Gastrocnemius medialis (tissue), 4 donors: ENCODE measurements around the gene CASKIN2. TPM values are rescaled to one million over a fixed set of nuclear protein-coding genes. Genes with fewer than 3 reads are reported as not detected.

Source experiments
- ATAC-seq, 2 donors: fragments of 150-250 bp; one replicate each; pipeline ENCODE4 v1.9.1; 2016
- DNase-seq, 2 donors: peaks; one replicate each; pipeline ENCODE4 v3.0.0-alpha.2; 2019
- H3K27ac ChIP-seq, 4 donors: fragments of 200-600 bp; sonication (generic); 1 replicate in 1 of 4; 2 replicates in 3 of 4; pipeline ENCODE4 v1.5.1; 2016 to 2018; ENCODE audit warnings: mild to moderate bottlenecking in 2 of 4, moderate library complexity in 1 of 4
- H3K27me3 ChIP-seq, 3 donors: fragments of 200-600 bp; sonication (generic) in 2 of 3; 1 replicate in 1 of 3; 2 replicates in 2 of 3; pipeline versions ENCODE4 v1.5.1 to v1.6.0; 2016 to 2019; ENCODE audit warnings: mild to moderate bottlenecking in 1 of 3, moderate library complexity in 1 of 3
- H3K36me3 ChIP-seq, 2 donors: fragments of 200-600 bp; sonication (generic) in 1 of 2; one replicate each; pipeline ENCODE4 v1.5.1; 2017 to 2018
- H3K4me1 ChIP-seq, 2 donors: fragments of 200-600 bp; sonication (generic) in 1 of 2; one replicate each; pipeline ENCODE4 v1.5.1; 2016 to 2017; ENCODE audit warnings: mild to moderate bottlenecking in 2 of 2
- H3K4me3 ChIP-seq, 4 donors: fragments of 200-600 bp; sonication (generic) in 3 of 4; 1 replicate in 1 of 4; 2 replicates in 3 of 4; pipeline ENCODE4 v1.5.1; 2016 to 2019; ENCODE audit warnings: mild to moderate bottlenecking in 2 of 4
- H3K9me3 ChIP-seq, 3 donors: fragments of 200-600 bp; sonication (generic) in 2 of 3; 1 replicate in 1 of 3; 2 replicates in 2 of 3; pipeline ENCODE4 v1.5.1; 2016 to 2019
- CTCF ChIP-seq, 5 experiments: fragments of 450-650 bp in 3 of 5; fragments of 200-600 bp in 2 of 5; sonication (generic) in 2 of 5; IDR thresholded peaks in 4 of 5; conservative IDR thresholded peaks in 1 of 5; 1 replicate in 4 of 5; 2 replicates in 1 of 5; pipeline ENCODE4 v1.5.1; 2016 to 2019; ENCODE audit warnings: antibody characterized with exemption in 5 of 5, mild to moderate bottlenecking in 3 of 5, moderate library complexity in 3 of 5
- POLR2A ChIP-seq, 2 donors: fragments of 450-650 bp; IDR thresholded peaks; one replicate each; pipeline ENCODE4 v1.6.1; 2017; ENCODE audit warnings: antibody characterized with exemption in 2 of 2, mild to moderate bottlenecking in 2 of 2, moderate library complexity in 2 of 2
- in situ Hi-C, 4 donors: fragments of 200-750 bp; cut with MboI; loops; one replicate each; pipeline versions ENCODE4 v1.15.0 to v1.8.0; 2017; ENCODE audit warnings: low sequenced_read_pairs in 4 of 4
- intact Hi-C: fragments of 100-400 bp; cut with DNase I; formaldehyde crosslinking; loops from one replicate; pipeline ENCODE4 v1.15.1; 2023; ENCODE audit warnings: low total_unique reads
- total RNA-seq, 4 donors: library from RNA; depleted of rRNA; stranded (reverse); fragments of >200 nt; gene quantifications; one replicate each; pipeline versions ENCODE4 v1.1.0 to v1.2.3, GENCODE V29; 2016

The CASKIN2 gene
- total RNA-seq, 4 donors from 2014 or later, result 11.3 to 24.1 (median 16.8) TPM

DNA sequence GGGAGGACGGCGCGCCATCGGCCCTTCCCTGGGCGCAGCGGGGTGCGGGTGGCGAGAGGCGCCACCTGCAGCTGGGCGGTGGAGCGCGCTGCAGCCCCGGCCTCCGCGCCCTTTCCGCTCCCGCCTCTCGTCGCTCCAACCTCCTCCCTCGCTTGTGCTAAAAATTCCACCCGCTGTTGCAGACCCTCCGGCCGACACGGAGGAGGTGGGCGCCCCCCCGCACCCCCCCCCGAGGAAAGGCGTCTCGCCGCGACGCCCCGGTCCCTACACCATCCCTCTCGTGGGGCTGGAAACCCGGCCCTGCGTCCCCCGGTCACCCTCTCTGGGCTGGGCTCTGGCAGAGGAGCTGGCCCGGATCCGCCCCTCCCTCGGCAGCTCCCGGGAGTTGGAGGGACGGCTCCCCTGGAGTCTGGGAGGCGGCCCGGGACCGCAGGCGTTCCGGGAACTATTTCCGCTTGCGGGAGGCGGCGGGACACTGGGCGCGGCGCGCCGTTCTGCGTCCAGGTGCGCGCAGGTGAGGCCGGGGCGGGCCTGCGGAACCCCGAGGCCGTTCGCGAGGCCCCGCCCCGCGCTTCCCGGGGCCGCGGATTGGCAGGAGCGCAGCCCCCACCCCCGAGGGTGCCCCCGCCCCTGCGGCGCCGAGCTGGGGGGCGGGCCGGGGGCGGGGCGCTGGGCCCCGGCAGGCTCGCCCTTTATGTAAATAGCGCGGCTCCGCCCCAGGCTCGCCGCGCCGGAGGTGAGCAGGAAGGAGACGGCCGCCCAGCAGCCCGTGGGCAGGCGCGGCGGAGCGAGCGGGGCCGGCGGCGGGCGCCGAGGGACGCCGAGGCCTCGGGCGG, 9.9 kb upstream of the CASKIN2 start, which contains the start of gene LLGL2:
Gene LLGL2, plus strand, starts transcription at position 728 of the 836 bp plus-strand sequence. CDS start 17,730 bp downstream, outside the sequence.
- Histone ChIP-seq H3K36me3 (no peaks in the 10 kb centered on the region), H3K9me3 (no peaks in the 10 kb centered on the region), H3K27ac (peak within 1 kb of the TSS; percentile 31 to 59 (median 48)), H3K4me1 (peaks cover 5 to 9% of the 10 kb centered on the region in 2 donors), H3K27me3 (peaks cover 8 to 17% (median 12%) of the 10 kb centered on the region in 3 donors), H3K4me3 (peak within 1 kb of the TSS; percentile 64 to 95 (median 70))
- ATAC-seq (peak; percentile 79 to 84), DNase-seq (peak in 1 of 2 donors; percentile 48)
- in situ Hi-C loops (loop anchor here in 3 of 4 donors (25.0 kb wide), 1 partner anchor 213 kb away; no protein-coding TSS in a partner anchor), intact Hi-C loops (loop anchor here (1.0 to 2.0 kb wide), 2 partner anchors 9 to 98 kb away; partner anchors contain the start of gene TSEN54)
- peak in 4 of 5 experiments; percentile 41 to 63 (median 52) for TF ChIP-seq CTCF (IDR thresholded peaks at IDR 0.05 in 4 of 5, conservative IDR thresholded peaks at IDR 0.05 in 1 of 5)
- TF ChIP-seq POLR2A (IDR thresholded peaks at IDR 0.05), result peak in 1 of 2 donors; percentile 46

GRCh38 chr17:75524269-75524969, 9.1 kb upstream of the CASKIN2 start:
- no peak for DNase-seq
- intact Hi-C loops, result loop anchor here (2.0 kb wide), 1 partner anchor 98 kb away; no protein-coding TSS in a partner anchor
- ATAC-seq, result no peak

DNA sequence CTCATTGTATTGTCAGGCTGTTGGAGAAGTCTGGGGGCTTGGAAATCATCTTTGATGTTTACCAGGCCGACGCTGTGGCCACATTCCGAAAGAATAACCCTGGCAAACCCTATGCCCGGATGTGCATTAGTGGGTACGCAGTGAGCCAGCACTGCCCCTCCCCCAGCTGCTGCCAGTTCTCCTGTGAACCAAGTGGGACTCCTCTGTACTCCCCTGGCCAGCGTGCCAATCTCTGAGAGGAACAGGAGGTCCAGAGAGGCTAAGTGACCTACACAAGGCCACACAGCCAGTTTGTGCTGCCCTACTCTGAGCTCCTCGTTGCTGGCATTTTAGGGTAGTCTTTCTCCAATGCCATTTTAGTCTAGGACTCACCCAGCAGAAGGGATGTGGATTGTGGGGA, 8.3 kb upstream of the CASKIN2 start:
- Histone ChIP-seq H3K27me3 (peaks cover 8 to 17% (median 12%) of the 10 kb centered on the region in 3 donors), H3K9me3 (no peaks in the 10 kb centered on the region), H3K36me3 (peaks cover 0 to 2% of the 10 kb centered on the region in 2 donors), H3K4me1 (peaks cover 5 to 9% of the 10 kb centered on the region in 2 donors), H3K4me3 (no peak overlapping the region), H3K27ac (no peak overlapping the region)
- intact Hi-C loops, result loop anchor here (2.0 kb wide), 1 partner anchor 97 kb away; no protein-coding TSS in a partner anchor
- TF ChIP-seq POLR2A (IDR thresholded peaks at IDR 0.05) (no peak), CTCF (IDR thresholded peaks at IDR 0.05 in 4 of 5, conservative IDR thresholded peaks at IDR 0.05 in 1 of 5) (no peak)
- no peak for DNase-seq
- ATAC-seq, result no peak
- in situ Hi-C loops, result no loop called here

More at GRCh38 chr17:75524269-75524969, 9.1 kb upstream of the CASKIN2 start:
- in situ Hi-C loops, result no loop called here
- peak overlapping the region in 2 of 4 donors; percentile 37 to 58 for H3K27ac ChIP-seq
- H3K4me1 ChIP-seq, result peaks cover 5 to 9% of the 10 kb centered on the region in 2 donors
- no peaks in the 10 kb centered on the region for H3K9me3 ChIP-seq
- no peaks in the 10 kb centered on the region for H3K36me3 ChIP-seq
- H3K27me3 ChIP-seq, result peaks cover 8 to 17% (median 12%) of the 10 kb centered on the region in 3 donors
- H3K4me3 ChIP-seq, result peak overlapping the region; percentile 64 to 95 (median 70)
- no peak for TF ChIP-seq POLR2A (IDR thresholded peaks at IDR 0.05)

- intact Hi-C loops, result no loop called here
- ATAC-seq, result no peak
Measured at GRCh38 chr17:75521951-75522727, 6.8 kb upstream of the CASKIN2 start.

More at GRCh38 chr17:75521951-75522727, 6.8 kb upstream of the CASKIN2 start:
- TF ChIP-seq POLR2A (IDR thresholded peaks at IDR 0.05) (no peak), CTCF (IDR thresholded peaks at IDR 0.05 in 4 of 5, conservative IDR thresholded peaks at IDR 0.05 in 1 of 5) (no peak)
- Histone ChIP-seq H3K27ac (no peak overlapping the region), H3K4me3 (no peak overlapping the region), H3K36me3 (peaks cover 0 to 6% of the 10 kb centered on the region in 2 donors), H3K4me1 (peaks cover 8 to 15% of the 10 kb centered on the region in 2 donors), H3K9me3 (no peaks in the 10 kb centered on the region), H3K27me3 (peaks cover 8 to 10% (median 9%) of the 10 kb centered on the region in 3 donors)
- in situ Hi-C loops, result no loop called here
- DNase-seq, result no peak
